NCI-H2107 treated with DMSO at 0.1 percent for 48 hours (cell line): Measurements from ENCODE around the gene MOCOS.
A peak's percentile ranks its signal among the peaks of the same experiment; 100 is the strongest.
"Not testable (repeated sequence)": the region's sequence is repeated elsewhere in the genome, so short reads cannot be mapped to it uniquely, and the experiment has no call there.

ENCODE experiments used
- DNase-seq: peaks from one replicate; lab custom pipeline; 2025; ENCODE audit not compliant: unreplicated experiment; lab: John Stamatoyannopoulos, UW

The MOCOS gene

DNA sequence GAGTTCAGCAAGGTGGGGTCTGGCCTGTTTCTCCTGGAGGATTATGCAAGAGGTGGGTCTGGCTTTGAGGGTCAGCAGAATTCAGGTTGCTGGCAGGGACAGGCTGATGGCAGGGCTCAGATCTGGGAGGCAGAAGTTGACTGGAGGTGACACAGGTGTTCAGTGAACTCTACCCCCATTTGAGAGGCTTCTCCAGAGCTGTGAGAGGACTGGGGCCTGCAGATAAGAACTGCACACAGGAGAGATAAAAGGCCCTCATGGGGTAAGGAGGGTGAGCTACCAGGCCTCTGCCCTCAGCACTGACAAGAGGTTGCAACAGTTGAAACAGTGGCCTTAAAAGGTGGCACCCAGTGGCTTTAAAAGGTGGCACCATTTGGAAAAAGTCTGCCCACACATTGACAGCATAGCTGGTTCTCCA, 13.1 kb downstream of the MOCOS start:
- no peak for DNase-seq

DNA sequence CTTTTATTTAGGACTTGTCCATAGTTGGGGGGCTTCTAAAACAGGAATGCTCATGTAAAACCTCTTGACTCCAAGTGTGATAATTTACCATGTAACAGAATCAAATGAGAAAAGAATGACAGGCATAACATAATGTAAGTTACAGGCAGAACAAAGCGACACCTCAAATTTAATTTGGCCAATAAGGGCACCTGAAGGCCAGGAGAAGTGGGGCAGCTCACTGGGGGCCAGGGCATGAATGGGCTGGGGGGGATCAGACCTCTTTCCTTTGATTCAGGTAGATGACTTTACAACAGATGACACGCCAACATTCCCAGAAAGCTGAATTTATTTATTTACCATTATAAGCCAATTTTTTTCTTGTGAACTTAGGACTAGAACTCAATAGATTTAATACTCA, 14.5 kb downstream of the MOCOS start:
- DNase-seq = no peak

DNA sequence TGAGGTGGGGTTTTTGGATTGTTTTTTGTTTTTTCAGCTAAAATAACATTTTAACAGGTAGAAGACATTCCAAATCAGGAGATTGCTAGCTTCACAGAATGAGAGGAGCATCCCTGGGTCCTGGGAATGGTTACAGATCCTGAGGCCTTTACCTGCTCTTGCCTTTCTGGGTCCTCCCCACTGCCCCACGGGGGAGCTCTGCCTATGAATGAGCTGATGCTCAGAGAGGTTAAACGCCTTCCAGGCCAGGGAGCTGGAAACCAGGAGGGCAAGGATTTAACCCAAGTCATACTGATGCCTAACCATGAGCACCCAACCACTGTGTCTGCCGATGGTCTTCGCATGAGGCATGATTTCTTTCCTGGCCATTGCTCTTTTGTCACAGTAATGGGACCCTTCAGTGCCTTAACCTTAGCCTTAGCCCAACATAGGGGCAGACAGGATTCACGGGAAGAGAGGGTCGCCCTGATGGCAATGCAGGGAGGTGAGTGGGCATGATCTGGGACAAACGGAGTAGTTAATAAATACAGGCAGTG, 16.1 kb downstream of the MOCOS start:
- DNase-seq = no peak

DNA sequence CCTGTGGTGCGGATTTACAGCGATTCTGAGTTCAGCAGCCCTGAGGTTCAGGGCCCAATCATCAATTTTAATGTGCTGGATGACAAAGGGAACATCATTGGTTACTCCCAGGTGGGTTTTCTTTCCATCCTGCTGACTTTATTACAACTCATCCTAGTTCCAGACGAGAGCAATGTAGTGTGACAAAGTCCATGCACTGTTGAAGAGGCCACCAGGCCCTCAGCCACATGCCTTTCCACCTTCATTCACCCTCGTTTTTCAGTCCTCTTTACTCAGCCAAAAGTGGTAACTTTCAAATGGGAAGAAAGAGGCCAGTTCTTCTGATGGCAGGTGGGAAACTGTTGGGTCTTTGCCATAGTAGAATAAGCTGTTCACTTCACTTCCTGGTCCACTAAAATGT, 17.9 kb downstream of the MOCOS start:
- no peak for DNase-seq

DNA sequence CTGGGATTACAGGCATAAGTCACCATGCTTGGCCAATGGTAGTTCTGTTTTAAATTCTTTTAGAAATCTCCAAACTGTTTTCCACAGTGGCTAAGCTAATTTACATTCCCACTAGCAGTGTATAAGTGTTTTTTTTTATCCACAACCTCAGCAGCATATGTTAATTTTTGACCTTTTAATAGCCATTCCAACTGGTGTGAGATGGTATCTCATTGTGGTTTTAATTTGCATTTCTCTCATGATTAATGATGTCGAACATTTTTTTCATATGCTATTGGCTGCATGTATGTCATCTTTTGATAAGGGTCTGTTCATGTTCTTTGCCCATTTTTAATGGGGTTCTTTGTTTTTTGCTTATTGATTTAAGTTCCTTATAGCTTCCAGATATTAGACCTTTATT, 20.0 kb downstream of the MOCOS start:
- DNase-seq = no peak

DNA sequence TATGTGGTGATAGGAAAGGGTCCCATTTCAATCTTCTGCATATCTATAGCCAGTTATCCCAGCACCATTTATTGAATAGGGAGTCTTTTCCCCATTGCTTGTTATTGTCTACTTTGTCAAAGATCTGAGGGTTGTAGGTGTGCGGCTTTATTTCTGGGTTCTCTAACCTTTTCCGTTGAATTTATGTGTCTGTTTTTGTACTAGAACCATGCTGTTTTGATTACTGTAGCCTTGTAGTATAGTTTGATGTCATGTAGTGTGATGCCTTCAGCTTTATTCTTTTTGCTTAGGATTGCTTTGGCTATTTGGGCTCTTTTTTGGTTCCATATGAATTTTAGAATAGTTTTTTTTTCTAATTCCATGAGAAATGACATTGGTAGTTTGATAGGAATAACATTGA, 20.7 kb downstream of the MOCOS start:
- DNase-seq = not testable (repeated sequence)

DNA sequence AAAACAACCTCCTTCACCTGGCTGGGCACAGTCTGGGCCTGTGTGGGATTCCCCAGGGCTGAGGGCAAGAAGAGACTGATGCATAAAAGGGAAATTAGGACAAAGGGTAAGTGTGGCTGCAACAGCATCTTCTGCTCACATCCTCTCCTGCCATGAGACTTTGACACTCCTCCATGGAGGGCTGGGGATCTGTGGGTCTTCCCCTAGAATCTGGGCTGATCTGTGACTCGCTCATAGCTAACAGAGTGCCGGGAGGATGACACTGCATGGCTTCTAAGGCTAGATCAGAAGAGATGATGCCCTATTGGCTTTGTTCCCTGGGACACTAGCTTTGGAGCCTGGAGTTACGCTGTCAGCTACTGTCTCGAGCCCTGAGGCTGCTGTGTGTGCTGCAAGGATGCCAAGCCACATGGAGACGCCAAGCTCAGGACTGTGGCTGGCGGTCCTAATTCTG, 24.3 kb downstream of the MOCOS start:
- no peak for DNase-seq

DNA sequence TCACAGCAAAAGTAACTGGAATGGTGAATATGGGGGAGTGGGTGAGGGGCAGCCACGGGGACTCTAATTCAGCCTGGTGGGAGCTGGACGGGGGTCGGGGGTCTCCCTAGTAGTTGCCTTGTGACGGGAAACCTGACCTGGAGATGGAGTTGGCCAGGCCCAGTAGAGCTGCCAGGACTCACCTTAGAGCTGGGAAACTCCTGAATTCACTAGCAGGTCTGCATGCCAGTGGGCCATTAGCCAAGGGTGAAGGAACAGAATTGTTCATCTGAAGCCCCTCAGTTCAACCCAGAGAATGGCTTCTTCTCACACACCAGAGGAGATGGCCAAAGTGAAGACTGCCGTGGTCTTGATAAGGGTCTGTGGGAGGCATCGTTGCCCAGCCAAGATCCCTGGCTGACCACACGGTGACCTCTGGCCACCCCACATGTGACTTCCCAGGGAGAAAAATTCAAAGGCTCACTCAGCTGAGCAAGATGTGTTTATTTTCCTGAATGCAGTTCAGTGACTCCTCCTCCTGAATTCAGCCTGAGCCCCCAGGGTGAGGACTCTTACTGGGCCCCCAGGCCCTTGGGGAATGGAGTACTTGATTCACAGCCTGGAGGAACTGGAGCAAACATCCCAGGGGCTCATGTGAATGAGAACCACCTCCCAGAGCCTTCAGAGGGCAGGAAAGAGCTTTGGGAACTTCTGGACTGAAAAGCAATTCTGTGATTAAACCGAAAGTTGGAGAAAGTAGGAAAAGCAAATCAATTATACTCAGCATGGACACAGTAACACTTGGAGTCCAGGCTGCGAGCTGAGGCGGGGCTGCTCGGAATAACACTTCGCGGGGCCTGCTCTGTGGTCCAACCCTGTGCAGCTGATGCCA, 25.2 kb downstream of the MOCOS start:
- DNase-seq = no peak

DNA sequence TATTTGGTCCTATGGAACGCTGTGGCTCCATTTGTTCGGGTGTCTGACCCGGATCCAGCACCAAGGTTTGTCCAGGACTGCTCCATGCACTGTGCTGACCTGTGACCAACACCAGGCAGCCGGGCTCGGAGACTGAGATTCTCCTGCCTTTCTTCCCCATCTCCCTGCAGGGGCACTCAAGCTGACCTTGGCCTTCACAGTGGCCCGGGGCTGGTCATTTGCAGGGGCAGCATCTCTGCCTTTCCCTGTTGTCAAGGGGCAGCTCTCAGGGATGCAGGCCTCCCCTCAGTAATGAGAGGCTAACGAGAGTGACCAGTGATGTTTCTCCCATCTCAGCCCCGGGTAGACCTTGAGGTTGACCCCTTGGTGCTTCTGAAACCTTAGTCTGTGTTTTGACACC, 27.5 kb downstream of the MOCOS start:
- DNase-seq = no peak

DNA sequence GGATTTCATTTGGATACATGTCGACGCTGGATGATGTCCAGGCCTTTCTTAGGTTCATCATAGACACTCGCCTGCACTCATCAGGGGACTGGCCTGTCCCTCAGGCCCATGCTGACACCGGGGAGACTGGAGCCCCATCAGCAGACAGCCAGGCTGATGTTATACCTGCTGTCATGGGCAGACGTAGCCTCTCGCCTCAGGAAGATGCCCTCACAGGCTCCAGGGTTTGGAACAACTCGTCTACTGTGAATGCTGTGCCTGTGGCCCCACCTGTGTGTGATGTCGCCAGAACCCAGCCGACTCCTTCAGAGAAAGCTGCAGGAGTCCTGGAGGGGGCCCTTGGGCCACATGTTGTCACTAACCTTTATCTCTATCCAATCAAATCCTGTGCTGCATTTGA, 28.3 kb downstream of the MOCOS start:
- DNase-seq = no peak

DNA sequence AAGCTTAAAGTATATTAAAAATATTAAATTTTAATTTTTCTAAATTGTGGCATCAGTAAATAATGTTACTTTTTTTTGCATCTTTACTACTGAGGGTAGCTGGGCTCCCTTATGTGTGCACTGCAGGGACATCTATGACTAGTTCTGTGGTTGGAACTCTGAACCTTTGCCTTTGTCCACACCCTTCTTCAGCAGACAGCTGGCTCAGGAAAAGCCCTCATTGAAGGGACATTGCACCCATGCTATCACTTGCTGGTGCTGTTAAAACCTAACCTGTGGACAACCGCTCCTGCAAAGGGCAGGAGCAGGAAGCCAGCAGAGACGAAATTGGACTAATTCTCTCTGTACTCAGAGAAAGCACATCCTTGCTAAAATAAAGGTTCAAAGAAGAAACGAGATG, 30.1 kb downstream of the MOCOS start:
- DNase-seq = no peak

DNA sequence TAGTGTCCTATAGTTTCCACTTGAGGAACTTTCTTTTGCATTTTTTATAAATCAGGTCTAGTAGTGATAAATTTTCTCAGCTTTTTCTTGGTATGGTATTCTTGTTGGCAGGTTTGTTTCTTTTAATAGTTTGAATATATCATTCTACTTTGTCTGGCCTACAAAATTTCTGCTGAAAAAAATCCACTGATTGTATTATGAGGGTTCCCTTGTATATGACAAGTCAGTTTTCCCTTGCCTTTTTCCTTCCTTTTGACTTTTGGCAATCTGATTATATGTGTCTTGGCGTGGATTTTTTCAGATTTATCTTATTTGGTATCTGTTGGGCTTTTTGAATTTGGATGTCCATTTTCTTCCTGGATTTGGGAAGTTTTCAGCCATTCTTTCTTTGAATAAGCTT, 41.9 kb downstream of the MOCOS start:
- no peak for DNase-seq

DNA sequence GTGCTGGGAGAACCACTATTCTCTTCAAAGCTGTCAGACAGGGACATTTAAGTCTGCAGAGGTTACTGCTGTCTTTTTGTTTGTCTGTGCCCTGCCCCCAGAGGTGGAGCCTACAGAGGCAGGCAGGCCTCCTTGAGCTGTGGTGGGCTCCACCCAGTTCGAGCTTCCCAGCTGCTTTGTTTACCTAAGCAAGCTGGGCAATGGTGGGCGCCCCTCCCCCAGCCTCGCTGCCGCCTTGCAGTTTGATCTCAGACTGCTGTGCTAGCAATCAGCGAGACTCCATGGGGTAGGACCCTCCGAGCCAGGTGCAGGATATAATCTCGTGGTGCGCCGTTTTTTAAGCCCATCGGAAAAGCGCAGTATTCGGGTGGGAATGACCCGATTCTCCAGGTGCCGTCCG, 53.2 kb downstream of the MOCOS start:
- DNase-seq = not testable (repeated sequence)

DNA sequence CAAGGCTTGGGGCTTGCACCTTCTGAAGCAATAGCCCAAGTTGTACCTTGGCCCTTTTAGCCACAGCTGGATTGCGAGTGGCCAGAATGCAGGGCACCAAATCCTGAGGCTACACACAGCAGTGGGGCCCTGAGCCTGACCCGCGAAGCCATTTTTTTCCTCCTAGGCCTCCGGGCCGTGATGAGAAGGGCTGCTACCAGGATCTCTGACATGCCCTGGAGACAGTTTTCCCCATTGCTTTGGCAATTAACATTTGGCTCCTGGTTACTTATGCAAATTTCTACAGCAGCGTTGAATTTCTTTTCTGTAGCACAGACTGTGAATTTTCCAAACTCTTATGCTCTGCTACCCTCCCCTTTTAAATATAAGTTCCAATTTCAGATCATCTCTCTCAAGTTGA, 54.5 kb downstream of the MOCOS start:
- DNase-seq = no peak

DNA sequence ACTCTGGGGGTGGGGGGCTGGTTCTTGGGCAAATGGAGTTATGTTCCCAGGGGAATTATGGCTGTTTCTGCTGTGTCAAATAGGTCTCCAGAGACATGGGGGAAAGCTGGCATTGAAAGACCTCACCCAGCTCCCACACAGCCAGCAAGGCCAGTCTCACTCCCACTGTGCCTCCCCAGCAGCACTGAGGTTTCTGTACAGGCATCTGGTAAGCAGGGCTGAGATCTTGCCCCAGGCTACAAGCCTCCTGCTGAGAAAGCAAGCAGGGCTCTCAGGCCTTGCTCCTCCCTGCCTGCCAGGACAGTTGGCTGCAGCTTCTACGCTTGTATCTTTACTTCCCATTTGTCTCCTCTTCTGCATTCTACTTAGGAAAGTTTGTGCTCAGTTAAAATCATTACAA, 59.7 kb downstream of the MOCOS start:
- peak; percentile 79 for DNase-seq

DNA sequence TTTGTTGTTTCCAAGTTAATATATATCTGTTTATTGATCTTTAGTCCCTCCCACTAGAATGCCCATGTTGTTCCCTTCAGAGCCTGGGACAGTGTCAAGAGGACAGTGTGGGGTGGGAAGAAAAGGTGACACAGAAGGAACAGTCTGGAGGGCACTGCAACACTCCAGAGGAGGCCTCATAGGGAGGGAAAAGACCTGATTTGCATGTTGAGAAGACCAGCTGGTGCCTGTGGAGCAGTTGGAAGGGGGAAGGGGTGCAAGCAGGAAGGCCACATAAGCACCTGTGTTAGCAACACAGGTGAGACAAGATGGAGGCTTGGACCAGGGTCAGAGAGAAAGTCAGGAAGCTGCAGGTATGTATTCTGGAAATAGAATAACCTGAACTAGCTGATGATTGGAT, 62.1 kb downstream of the MOCOS start:
- DNase-seq = peak; percentile 53

DNA sequence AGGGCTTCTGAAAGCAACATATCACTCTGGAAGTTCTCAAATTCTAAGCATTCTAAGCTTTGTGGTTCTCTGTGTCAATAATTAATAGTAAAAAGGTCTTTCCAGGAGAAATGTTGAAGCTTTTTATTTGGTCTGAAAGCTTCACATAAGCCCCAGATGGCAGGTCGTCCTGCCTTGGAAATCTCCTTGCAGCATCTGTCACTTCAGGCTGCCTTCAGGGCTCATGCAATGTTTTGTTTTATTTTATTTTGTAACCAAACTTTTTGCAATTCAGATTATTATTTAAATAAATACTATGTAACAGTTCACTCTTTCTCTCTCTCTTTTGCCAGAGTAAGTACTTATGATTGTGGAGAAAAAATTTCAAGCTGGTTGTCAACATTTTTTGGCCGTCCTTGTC, 63.5 kb downstream of the MOCOS start:
- no peak for DNase-seq

DNA sequence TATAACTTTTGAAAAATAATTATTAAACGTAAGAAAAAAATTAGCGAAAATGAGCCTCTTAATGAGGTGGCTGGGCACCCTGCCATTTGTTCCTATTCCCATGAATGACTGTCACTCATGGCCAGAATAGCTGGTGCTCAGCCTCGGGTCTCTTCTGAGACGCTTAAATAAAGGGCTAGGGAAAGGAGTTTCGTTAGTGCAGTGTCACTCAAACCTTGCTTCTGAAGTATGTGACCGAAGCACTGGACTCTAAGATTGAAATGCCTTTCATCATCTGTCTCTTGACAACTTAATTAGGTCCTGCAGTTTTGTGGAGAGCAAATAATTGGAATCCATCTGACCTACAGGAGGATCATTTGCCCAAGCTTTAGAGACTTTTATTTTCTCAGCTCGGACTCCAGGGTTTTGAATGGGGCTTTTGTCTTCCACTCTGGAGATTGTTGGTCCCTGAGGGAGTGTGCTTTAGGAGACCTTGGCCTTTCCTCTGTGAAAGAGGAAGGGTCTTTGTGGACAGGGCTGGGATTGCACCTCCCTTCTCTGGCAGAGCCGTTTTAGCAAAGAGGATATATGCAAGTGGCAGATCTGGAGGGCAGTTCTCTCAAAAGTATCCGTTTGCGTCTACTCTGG, 67.9 kb downstream of the MOCOS start:
- no peak for DNase-seq

DNA sequence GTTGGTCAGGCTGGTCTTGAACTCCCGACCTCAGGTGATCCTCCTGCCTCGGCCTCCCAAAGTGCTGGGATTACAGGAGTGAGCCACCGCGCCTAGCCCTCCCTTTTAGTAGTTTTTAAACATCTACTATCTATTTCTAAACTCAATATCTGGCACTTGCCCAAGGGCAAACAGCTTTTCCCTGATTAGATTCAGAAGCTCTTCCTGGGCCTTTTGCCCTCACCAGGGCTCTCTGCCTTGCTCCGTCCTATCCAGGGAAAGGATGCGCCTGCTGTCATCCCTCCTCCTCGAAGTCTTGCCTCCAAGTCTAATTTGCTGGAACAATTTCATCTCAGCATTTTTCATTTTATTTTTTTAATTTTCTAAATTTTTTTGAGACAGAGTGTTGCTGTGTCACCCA, 68.8 kb downstream of the MOCOS start:
- no peak for DNase-seq

DNA sequence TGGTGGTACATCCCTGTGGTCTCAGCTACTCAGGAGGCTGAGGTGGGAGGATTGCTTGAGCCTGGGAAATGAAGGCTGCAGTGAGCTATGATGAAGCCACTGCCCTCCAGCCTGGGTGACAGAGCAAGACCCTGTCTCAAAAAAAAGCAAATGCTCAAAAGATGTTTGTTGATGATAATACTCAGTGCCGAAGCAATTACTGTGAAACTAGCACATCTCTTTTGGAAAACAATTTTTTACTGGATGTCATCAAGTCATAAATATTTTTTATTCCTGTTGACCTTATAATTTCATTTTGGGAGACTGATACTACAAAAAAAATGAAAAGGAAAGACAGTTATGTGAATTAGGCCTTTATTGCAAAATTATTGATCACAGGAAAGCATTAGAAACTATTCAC, 75.7 kb downstream of the MOCOS start:
- no peak for DNase-seq

DNA sequence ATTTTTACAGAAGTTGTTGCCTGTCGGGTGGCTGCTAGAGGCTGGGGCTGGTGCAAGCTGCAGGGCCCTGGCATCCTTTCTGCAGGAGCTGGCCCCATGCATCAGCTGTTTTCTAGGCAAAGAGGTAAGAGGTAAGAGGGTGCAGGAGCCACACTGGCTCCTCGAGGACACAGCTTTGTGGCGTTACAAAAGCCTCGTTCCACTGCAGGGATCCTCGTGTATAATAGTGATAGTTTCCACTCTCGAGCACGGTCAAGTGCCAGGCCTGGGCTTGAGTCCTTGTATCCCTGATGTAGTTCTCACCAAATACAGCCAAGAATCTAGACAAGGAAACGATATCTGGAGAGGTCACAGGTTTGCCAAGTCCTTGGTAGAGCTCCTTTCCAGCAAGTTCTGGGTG, 77.0 kb downstream of the MOCOS start:
- DNase-seq = no peak

DNA sequence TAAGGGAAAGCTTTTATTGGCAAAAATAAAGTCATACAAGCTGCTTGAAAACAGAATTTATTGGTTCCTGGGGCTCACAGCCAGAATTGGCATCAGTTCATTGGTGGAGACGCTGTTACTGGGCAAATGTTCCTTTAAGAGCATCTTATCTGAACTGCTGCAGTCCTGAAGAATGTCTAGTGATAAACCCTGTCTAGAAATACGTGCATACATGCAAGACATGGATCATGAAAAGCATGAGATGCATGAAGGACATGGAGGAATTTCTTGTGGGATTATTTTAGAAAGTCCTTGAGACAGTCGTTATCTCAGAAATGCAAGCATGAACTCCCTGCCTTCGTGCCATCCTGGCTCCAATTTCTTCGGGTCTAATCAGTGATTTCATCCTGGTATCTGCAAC, 77.7 kb downstream of the MOCOS start:
- no peak for DNase-seq
